Measurements from ENCODE around the gene HBD.

- TF ChIP-seq POLR2A (IDR thresholded peaks at IDR 0.05; ENCODE audit: low read length), result no peak
- TF ChIP-seq GATA1 (IDR thresholded peaks at IDR 0.05; ENCODE audit: low read depth, low read length), result no peak
Measured at GRCh38 chr11:5204787-5205186, 29.5 kb downstream of the HBD start.

All from erythroblast (primary cell).